Astrocyte (in vitro differentiated cells and primary cell): ENCODE data around the gene FGFRL1. TPM values are rescaled to one million over a fixed set of nuclear protein-coding genes. Genes with fewer than 3 reads are reported as not detected.
"Not testable (repeated sequence)": the region's sequence is repeated elsewhere in the genome, so short reads cannot be mapped to it uniquely, and the experiment has no call there.

ENCODE experiments used
- DNase-seq: peaks from one replicate; pipeline ENCODE4 v3.0.0-alpha.2; 2010; ENCODE audit warnings: low read depth
- FAIRE-seq: peaks from 2 replicates; lab custom pipeline; 2011; peaks lifted over from hg19 to GRCh38; lab: Jason Lieb, UNC
- H2AFZ ChIP-seq: 2 replicates; pipeline ENCODE4 v1.6.0; 2012; ENCODE audit warnings: low read depth, low read length, inconsistent platforms
- H3K27ac ChIP-seq: 2 replicates; pipeline ENCODE4 v1.5.1; 2011; ENCODE audit warnings: low read depth, low read length, inconsistent platforms
- H3K27me3 ChIP-seq: 2 replicates; pipeline ENCODE4 v1.6.0; 2011; ENCODE audit warnings: low read length, inconsistent platforms; ENCODE audit not compliant: insufficient read depth
- H3K36me3 ChIP-seq: 2 replicates; pipeline ENCODE4 v1.5.1; 2011; ENCODE audit warnings: low read length, inconsistent platforms; ENCODE audit not compliant: insufficient read depth
- H3K4me1 ChIP-seq: 2 replicates; pipeline ENCODE4 v1.5.1; 2011; ENCODE audit warnings: low read length, inconsistent platforms; ENCODE audit not compliant: insufficient read depth
- H3K4me2 ChIP-seq: 2 replicates; pipeline ENCODE4 v1.6.0; 2012; ENCODE audit warnings: low read length, inconsistent platforms
- H3K4me3 ChIP-seq: 2 replicates; pipeline ENCODE4 v1.5.1; 2011; ENCODE audit warnings: low read depth, mild to moderate bottlenecking, low read length, inconsistent platforms; ENCODE audit not compliant: insufficient read depth
- H3K79me2 ChIP-seq: 2 replicates; pipeline ENCODE4 v1.6.0; 2012; ENCODE audit warnings: mild to moderate bottlenecking, low read length, inconsistent platforms; ENCODE audit not compliant: insufficient read depth
- H3K9ac ChIP-seq: 2 replicates; pipeline ENCODE4 v1.6.0; 2012; ENCODE audit warnings: mild to moderate bottlenecking, low read length, inconsistent platforms
- H3K9me3 ChIP-seq: 2 replicates; pipeline ENCODE4 v1.5.1; 2012; ENCODE audit warnings: low read depth, mild to moderate bottlenecking, low read length, inconsistent platforms; ENCODE audit not compliant: insufficient read depth
- H4K20me1 ChIP-seq: 2 replicates; pipeline ENCODE4 v1.6.0; 2012; ENCODE audit warnings: low read length, inconsistent platforms; ENCODE audit not compliant: insufficient read depth
- H3K27ac Mint-ChIP-seq: one replicate; pipeline ENCODE4 v1.8.0; 2021; ENCODE audit warnings: mild to moderate bottlenecking, mixed read lengths; ENCODE audit not compliant: unreplicated experiment
- H3K27me3 Mint-ChIP-seq: one replicate; pipeline ENCODE4 v1.8.0; 2021; ENCODE audit warnings: low read depth, mixed read lengths; ENCODE audit not compliant: unreplicated experiment
- H3K36me3 Mint-ChIP-seq: one replicate; pipeline ENCODE4 v1.8.0; 2021; ENCODE audit warnings: low read depth, mixed read lengths; ENCODE audit not compliant: unreplicated experiment
- H3K4me1 Mint-ChIP-seq: one replicate; pipeline ENCODE4 v1.8.0; 2021; ENCODE audit warnings: low read depth, mixed read lengths; ENCODE audit not compliant: unreplicated experiment
- H3K4me3 Mint-ChIP-seq: one replicate; pipeline ENCODE4 v1.8.0; 2021; ENCODE audit warnings: mild to moderate bottlenecking, moderate library complexity, mixed read lengths; ENCODE audit not compliant: unreplicated experiment
- H3K9me3 Mint-ChIP-seq: one replicate; pipeline ENCODE4 v1.8.0; 2021; ENCODE audit warnings: mild to moderate bottlenecking, mixed read lengths; ENCODE audit not compliant: unreplicated experiment
- CTCF ChIP-seq: IDR thresholded peaks from 2 replicates; pipeline ENCODE4 v1.5.1; 2011; ENCODE audit warnings: low read depth, mild to moderate bottlenecking, inconsistent platforms, low read length, moderate library complexity; ENCODE audit not compliant: insufficient read depth
- EZH2 ChIP-seq: IDR thresholded peaks from 2 replicates; pipeline ENCODE4 v1.6.1; 2012; ENCODE audit warnings: mild to moderate bottlenecking, low read length, inconsistent platforms; ENCODE audit not compliant: insufficient read depth
- total RNA-seq: library from RNA; stranded (reverse); gene quantifications from 2 replicates; pipeline ENCODE4 v1.2.1, GENCODE V29; 2021

Gene FGFRL1
- total RNA-seq, 1 donor from 2014 or later = 64.2 TPM

GRCh38 chr4:996997-997374 lies 14.4 kb upstream of the FGFRL1 start:
- no peak for TF ChIP-seq CTCF
- peak; percentile 69 for TF ChIP-seq EZH2
- Mint-ChIP-seq H3K36me3 (peaks cover 1% of the 10 kb centered on the region), H3K27ac (no peak overlapping the region), H3K9me3 (no peaks in the 10 kb centered on the region), H3K27me3 (peaks cover 19% of the 10 kb centered on the region), H3K4me3 (no peak overlapping the region), H3K4me1 (no peaks in the 10 kb centered on the region)
- Histone ChIP-seq H3K4me2 (no peak overlapping the region), H3K4me3 (no peak overlapping the region), H4K20me1 (peaks cover 14% of the 10 kb centered on the region), H3K4me1 (no peaks in the 10 kb centered on the region), H3K9ac (no peak overlapping the region), H3K36me3 (no peaks in the 10 kb centered on the region), H3K79me2 (no peaks in the 10 kb centered on the region), H3K27me3 (peaks cover 27% of the 10 kb centered on the region), H3K9me3 (no peaks in the 10 kb centered on the region), H3K27ac (no peak overlapping the region), H2AFZ (no peak overlapping the region)
- DNase-seq (no peak), FAIRE-seq (no peak)

GRCh38 chr4:997375-998071 lies 13.9 kb upstream of the FGFRL1 start:
- Histone ChIP-seq H3K27ac (no peak overlapping the region), H3K36me3 (no peaks in the 10 kb centered on the region), H4K20me1 (peaks cover 14% of the 10 kb centered on the region), H3K79me2 (no peaks in the 10 kb centered on the region), H3K4me1 (no peaks in the 10 kb centered on the region), H3K4me2 (peak overlapping the region; percentile 54), H3K27me3 (peaks cover 27% of the 10 kb centered on the region), H3K9me3 (no peaks in the 10 kb centered on the region), H2AFZ (no peak overlapping the region), H3K9ac (no peak overlapping the region), H3K4me3 (peak overlapping the region; percentile 17)
- Mint-ChIP-seq H3K27me3 (peaks cover 20% of the 10 kb centered on the region), H3K9me3 (no peaks in the 10 kb centered on the region), H3K36me3 (peaks cover 1% of the 10 kb centered on the region), H3K27ac (no peak overlapping the region), H3K4me3 (no peak overlapping the region), H3K4me1 (no peaks in the 10 kb centered on the region)
- TF ChIP-seq EZH2 (peak; percentile 93), CTCF (no peak)
- DNase-seq = no peak
- FAIRE-seq = no peak

GRCh38 chr4:998096-998691 lies 13.2 kb upstream of the FGFRL1 start:
- H3K4me3 Mint-ChIP-seq = no peak overlapping the region
- H3K36me3 Mint-ChIP-seq = peaks cover 1% of the 10 kb centered on the region
- Histone ChIP-seq H3K27ac (no peak overlapping the region), H3K79me2 (no peaks in the 10 kb centered on the region), H3K9me3 (no peaks in the 10 kb centered on the region), H3K4me3 (no peak overlapping the region), H4K20me1 (peaks cover 14% of the 10 kb centered on the region), H2AFZ (no peak overlapping the region), H3K9ac (no peak overlapping the region), H3K4me2 (no peak overlapping the region), H3K27me3 (peaks cover 27% of the 10 kb centered on the region), H3K36me3 (no peaks in the 10 kb centered on the region), H3K4me1 (no peaks in the 10 kb centered on the region)
- H3K27ac Mint-ChIP-seq = no peak overlapping the region
- FAIRE-seq (no peak), DNase-seq (no peak)
- no peaks in the 10 kb centered on the region for H3K4me1 Mint-ChIP-seq
- H3K9me3 Mint-ChIP-seq = no peaks in the 10 kb centered on the region
- peaks cover 20% of the 10 kb centered on the region for H3K27me3 Mint-ChIP-seq
- TF ChIP-seq CTCF (no peak), EZH2 (no peak)

GRCh38 chr4:999240-999863 lies 12.1 kb upstream of the FGFRL1 start:
- H3K27ac Mint-ChIP-seq, H3K36me3 ChIP-seq, H3K9me3 Mint-ChIP-seq, H3K36me3 Mint-ChIP-seq, H3K9ac ChIP-seq, H3K4me2 ChIP-seq, DNase-seq, H3K9me3 ChIP-seq, H3K4me3 ChIP-seq, H3K4me3 Mint-ChIP-seq, H3K79me2 ChIP-seq, H2AFZ ChIP-seq, FAIRE-seq, H3K4me1 Mint-ChIP-seq, H3K4me1 ChIP-seq, H3K27ac ChIP-seq: not testable (repeated sequence)
- Histone ChIP-seq H3K27me3 (peaks cover 30% of the 10 kb centered on the region), H4K20me1 (peaks cover 14% of the 10 kb centered on the region)
- H3K27me3 Mint-ChIP-seq = peaks cover 23% of the 10 kb centered on the region
